Dedifferentiated amniotic fluid mesenchymal stem cell (primary cell): Measurements from ENCODE around the gene RIPOR2.

Experiments used
- DNase-seq: peaks from one replicate; pipeline ENCODE4 v3.0.0-alpha.2; 2016; ENCODE audit errors: extremely low spot score

Gene RIPOR2

DNA sequence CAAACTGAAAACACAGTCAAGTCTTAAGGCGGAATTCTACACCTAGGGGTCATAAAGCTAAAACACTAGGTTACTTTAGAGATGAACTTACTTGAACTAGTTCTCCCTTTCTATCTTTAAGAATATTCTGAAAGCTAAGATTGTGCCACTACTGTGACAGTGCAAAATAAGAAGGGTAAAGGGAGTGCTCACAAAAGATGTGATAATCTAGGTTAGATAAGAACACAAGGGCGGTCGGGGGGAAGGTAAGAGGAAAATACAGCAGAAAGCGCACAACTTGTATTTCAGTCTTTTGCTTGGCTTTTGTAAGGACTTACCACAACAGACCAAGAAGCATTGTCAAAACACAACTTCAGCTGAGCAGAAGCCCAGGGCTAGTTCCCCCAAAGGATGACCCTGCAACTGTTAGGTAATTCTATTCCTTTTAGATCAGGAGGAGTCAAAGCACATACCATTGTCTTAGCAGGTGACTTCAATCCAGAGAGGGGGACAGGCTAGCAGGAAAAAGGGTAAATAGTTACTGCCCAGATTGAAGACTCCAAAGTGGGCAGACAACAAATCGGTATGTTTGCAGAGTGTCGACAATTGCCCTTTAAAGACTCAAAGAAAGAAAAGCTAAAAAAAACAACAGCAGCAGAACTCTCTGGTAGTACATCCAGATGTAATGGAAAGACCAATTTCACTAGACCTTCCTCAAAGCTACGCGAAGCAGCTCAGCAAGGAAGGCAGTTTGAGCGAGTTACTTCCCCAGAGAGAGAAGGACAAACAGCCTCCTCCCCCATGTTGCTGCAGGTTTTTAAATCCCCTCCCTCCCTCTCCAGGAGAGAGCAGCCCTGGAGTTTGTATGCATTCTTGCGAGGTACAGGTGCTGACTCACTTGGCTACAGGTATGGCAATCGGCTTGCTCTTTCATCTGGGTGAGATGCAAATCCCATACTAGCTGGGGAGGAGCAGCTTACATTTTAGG is 59.0 kb downstream of the RIPOR2 start:
- no peak for DNase-seq

DNA sequence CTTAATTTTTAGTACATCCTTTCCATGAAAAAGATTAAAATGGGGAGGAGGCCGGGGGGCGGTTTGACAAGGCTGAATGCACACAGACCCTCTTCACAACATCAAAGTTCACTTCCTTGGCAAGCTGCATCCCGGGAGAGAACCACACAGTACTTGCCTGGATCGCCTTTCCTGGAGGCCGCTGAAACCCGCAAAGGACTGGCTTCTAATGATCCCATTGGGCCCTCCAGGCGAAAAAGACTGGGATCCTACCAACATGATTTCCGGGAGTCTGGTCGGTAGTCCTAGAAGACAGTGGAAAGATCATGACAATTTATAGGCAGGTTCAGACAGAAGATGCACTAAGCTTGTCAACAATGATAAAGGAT is 60.2 kb downstream of the RIPOR2 start:
- no peak for DNase-seq

GRCh38 chr6:24874776-24875533 is 60.8 kb downstream of the RIPOR2 start:
- DNase-seq, result no peak

GRCh38 chr6:24874128-24874527 is 61.6 kb downstream of the RIPOR2 start:
- DNase-seq, result no peak

DNA sequence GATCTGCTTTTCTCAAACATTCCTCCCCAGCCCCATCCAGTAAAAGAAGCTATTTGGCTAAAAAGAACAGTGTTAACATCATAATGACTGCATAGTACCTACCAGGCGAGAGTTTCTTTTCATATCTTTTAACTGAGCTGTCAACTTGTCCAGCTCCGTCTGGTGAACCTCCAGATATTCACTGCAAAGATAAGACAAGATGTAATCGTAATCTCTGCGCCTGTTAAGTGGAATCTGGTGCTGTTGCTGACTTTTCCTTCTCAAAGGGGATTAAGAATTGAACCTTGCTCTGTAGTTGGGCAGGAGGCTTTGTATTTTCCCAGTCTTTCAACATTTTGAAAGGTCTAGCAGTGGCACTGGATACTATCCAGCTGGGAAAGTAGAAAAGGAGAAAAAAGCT is 63.0 kb downstream of the RIPOR2 start:
- no peak for DNase-seq

- DNase-seq, result no peak
Observed at GRCh38 chr6:24868765-24869164, 67.0 kb downstream of the RIPOR2 start.

- no peak for DNase-seq
Observed at GRCh38 chr6:24867104-24867703, 68.6 kb downstream of the RIPOR2 start.

DNA sequence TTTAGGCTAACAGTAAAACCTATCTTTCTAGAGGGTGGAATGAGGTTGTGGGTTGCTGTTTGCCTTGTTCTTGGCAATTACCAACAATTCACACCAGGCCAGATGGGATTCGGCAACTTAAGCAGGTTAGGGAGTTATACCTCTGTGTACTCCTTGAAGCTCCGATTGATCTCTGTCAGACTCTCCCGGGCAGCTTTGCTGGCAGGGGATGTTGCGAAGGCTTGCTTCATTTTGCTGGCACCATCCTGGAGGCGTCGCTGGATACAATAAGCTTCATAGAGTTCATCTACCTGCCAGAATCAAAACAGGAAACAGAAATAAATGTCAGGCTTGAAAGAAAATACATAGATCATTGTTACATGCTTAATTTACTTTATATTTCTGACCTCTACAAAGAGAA is 70.6 kb downstream of the RIPOR2 start:
- DNase-seq, result no peak

- no peak for DNase-seq
Observed at GRCh38 chr6:24864343-24864742, 71.4 kb downstream of the RIPOR2 start.

DNA sequence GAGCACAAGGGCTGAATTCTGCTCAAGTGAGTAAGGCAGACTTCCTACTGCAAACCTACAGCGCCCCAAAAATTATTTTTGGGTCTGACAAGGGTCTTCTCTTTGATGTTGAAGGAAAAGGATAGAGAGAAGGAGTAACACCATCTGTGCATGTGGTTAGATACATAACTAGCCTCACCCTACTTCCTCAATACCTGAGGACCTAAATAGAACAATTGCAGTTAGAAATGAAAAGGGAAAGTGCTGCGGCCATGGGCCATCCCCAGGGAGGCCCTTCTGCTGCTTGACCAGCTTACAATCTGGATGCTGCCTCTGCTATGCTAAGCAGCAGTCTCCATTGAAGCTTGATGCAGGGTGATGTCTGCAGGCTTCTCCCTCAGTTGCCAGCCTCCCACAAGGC is 73.8 kb downstream of the RIPOR2 start:
- DNase-seq, result no peak

- DNase-seq, result no peak
Observed at GRCh38 chr6:24859608-24860200, 76.1 kb downstream of the RIPOR2 start.

GRCh38 chr6:24859132-24859531 is 76.6 kb downstream of the RIPOR2 start:
- no peak for DNase-seq

DNA sequence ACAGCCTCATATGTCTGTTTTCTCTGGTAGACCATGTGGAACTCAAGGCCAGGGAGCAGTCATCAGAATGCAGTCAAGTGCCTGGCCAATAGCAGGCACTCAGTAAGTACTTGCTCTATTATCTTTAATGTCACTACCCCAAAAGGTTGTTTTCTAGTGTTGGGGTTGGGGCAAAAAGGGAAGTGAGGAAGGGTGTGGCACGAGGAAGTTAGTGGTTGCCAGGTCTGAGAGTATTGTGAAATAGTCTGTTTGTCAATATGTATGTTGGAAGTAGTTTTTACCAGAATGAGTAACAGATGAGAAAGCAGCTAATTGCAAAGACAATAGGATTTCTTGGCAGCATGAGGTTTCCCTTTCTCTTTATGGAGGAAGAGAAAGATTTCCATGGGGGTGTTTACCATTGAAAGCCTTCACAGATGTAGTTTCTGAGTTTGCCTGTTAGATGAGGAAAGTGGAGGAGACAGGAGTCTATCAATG is 77.5 kb downstream of the RIPOR2 start:
- DNase-seq, result no peak

- no peak for DNase-seq
Observed at GRCh38 chr6:24856901-24857670, 78.7 kb downstream of the RIPOR2 start.

DNA sequence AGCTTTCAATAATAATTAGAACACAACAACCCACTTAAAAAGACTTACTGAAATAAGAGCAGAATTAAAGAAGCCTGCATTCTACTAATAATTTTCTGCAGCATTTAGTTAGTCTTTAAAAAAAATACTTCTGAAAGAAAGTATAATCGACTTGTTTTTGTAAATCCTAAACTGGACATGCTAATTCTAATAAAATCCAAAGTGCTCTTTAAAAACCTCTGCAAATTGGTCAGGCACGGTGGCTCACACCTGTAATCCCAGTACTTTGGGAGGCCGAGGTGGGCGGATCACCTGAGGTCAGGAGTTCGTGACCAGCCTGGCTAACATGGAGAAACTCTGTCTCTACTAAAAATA is 79.5 kb downstream of the RIPOR2 start:
- DNase-seq, result no peak

DNA sequence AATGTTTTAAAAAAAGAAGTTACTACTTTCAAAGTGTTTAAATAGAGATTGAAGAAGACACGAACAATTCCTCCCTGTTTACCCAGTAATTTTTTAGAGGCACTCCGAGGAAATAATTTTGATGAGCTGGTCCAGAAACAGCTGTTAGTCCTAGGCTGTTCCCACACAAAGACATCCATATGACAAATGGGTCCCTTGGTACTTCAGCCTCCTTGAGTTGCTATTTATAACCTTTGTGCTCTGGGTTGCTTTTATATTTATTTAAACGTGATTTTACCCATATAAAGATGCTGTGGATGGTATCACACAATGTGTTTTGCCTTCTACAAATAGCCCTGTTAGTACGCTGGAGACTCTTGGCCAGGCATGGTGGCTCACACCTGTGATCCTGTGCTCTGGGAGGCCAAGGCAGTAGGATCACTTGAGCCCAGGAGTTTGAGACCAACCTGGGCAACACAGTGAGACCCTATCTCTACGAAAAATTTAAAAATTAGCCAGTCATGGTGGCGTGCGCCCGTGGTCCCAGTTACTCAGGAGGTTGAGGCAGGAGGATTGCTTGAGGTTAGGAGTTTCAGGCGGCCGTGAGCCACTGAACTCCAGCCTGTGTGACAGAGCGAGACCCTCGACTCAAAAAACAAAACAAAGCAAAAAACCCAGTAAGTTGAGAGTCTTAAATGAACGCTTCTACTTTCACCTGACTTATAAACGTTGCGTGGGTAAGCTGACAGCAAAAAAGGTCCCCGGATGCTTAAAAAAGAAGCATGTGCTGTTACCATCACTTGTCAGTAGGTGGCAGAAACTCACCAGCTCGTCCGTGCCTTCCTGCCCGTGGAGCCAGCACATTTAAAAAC is 80.1 kb downstream of the RIPOR2 start:
- DNase-seq, result peak; percentile 70

- no peak for DNase-seq
Observed at GRCh38 chr6:24854077-24854666, 81.6 kb downstream of the RIPOR2 start.

GRCh38 chr6:24851086-24851485 is 84.7 kb downstream of the RIPOR2 start:
- DNase-seq, result no peak

- DNase-seq, result no peak
Observed at GRCh38 chr6:24849713-24850112, 86.0 kb downstream of the RIPOR2 start.

- DNase-seq, result no peak
Observed at GRCh38 chr6:24848461-24848860, 87.3 kb downstream of the RIPOR2 start.
